CD4-positive, alpha-beta T cell (primary cell): Measurements from ENCODE around the gene ATP5F1D. TPM values are rescaled to one million over a fixed set of nuclear protein-coding genes. Genes with fewer than 3 reads are reported as not detected.
"Not testable (repeated sequence)": the region's sequence is repeated elsewhere in the genome, so short reads cannot be mapped to it uniquely, and the experiment has no call there.

Source experiments
- ATAC-seq: fragments of 200-7000 bp; cut with Tn5 transposase; one replicate; pipeline ENCODE4 v1.10.0; 2022; ENCODE audit warnings: mild to moderate bottlenecking; ENCODE audit not compliant: poor library complexity
- CTCF ChIA-PET: fragments of 350-600 bp; sonication (Branson Sonifier 250); formaldehyde crosslinking; loops from one replicate; lab custom pipeline; 2021; ENCODE audit warnings: antibody characterized with exemption, inconsistent platforms; lab: Charles Lee
- POLR2A ChIA-PET: fragments of 350-600 bp; sonication (Branson Sonifier 250); formaldehyde crosslinking; loops from one replicate; lab custom pipeline; 2021; ENCODE audit warnings: antibody characterized with exemption, inconsistent platforms; lab: Charles Lee
- DNase-seq, 14 experiments: peaks; one replicate each; pipeline ENCODE4 v3.0.0-alpha.2; 2013 to 2020; ENCODE audit warnings: mixed read lengths in 2 of 14
- H3K27ac ChIP-seq, 2 donors: one replicate each; pipeline versions ENCODE4 v1.5.1 to v1.7.0; 2013; ENCODE audit warnings: low read length in 2 of 2, low read depth in 1 of 2, mild to moderate bottlenecking in 1 of 2
- H3K27me3 ChIP-seq, 2 experiments: 1 replicate in 1 of 2; 2 replicates in 1 of 2; pipeline versions ENCODE4 v1.6.1 to v1.7.0; 2013; ENCODE audit warnings: low read length in 2 of 2, control low read depth in 1 of 2, mild to moderate bottlenecking in 1 of 2, moderate library complexity in 1 of 2; ENCODE audit not compliant: insufficient read depth in 2 of 2, control insufficient read depth in 1 of 2
- H3K36me3 ChIP-seq: one replicate; pipeline ENCODE4 v1.6.1; 2013; ENCODE audit warnings: low read length, control low read depth; ENCODE audit not compliant: insufficient read depth
- H3K4me1 ChIP-seq: one replicate; pipeline ENCODE4 v1.6.1; 2013; ENCODE audit warnings: low read length, control low read depth; ENCODE audit not compliant: insufficient read depth
- H3K4me3 ChIP-seq: one replicate; pipeline ENCODE4 v1.5.1; 2013; ENCODE audit warnings: mild to moderate bottlenecking, low read length, moderate library complexity
- H3K9me3 ChIP-seq, 2 experiments: 1 replicate in 1 of 2; 2 replicates in 1 of 2; pipeline versions ENCODE4 v1.6.1 to v1.7.0; 2013; ENCODE audit warnings: low read length in 2 of 2, mild to moderate bottlenecking in 2 of 2, control low read depth in 1 of 2, moderate library complexity in 1 of 2; ENCODE audit not compliant: control insufficient read depth in 1 of 2, insufficient read depth in 1 of 2
- H3K27ac Mint-ChIP-seq: one replicate; pipeline ENCODE4 v1.8.0; 2020; ENCODE audit warnings: mixed read lengths
- H3K27me3 Mint-ChIP-seq: one replicate; pipeline ENCODE4 v1.8.0; 2021; ENCODE audit warnings: mixed read lengths
- H3K36me3 Mint-ChIP-seq: one replicate; pipeline ENCODE4 v1.8.0; 2021; ENCODE audit warnings: low read depth, mixed read lengths
- H3K4me1 Mint-ChIP-seq: one replicate; pipeline ENCODE4 v1.8.0; 2021; ENCODE audit warnings: low read depth, mixed read lengths
- H3K4me3 Mint-ChIP-seq: one replicate; pipeline ENCODE4 v1.8.0; 2020; ENCODE audit warnings: mild to moderate bottlenecking, mixed read lengths
- H3K9me3 Mint-ChIP-seq: one replicate; pipeline ENCODE4 v1.8.0; 2020; ENCODE audit warnings: mixed read lengths
- intact Hi-C, 2 experiments: fragments of 100-400 bp; cut with DNase I in 1 of 2; cut with micrococcal nuclease in 1 of 2; formaldehyde crosslinking; loops; one replicate each; pipeline versions ENCODE4 v1.15.1 to v1.9.0; 2023 to 2025; cut with DNase I, micrococcal nuclease
- total RNA-seq, 174 experiments: library from RNA in 2 of 174; stranded (reverse) in 2 of 174; gene quantifications; one replicate each; pipeline ENCODE4 v1.2.3 and lab custom pipeline; 2021 to 2026
- TF ChIP-seq, protein P1 (sequence below): fragments of 200-600 bp; IDR thresholded peaks from one replicate; pipeline ENCODE4 v1.8.0; 2022; ENCODE audit warnings: antibody characterized with exemption, mild to moderate bottlenecking

ATP5F1D gene
- total RNA-seq, 2 experiments from 2014 or later: 77.6 to 92.6 TPM

DNA sequence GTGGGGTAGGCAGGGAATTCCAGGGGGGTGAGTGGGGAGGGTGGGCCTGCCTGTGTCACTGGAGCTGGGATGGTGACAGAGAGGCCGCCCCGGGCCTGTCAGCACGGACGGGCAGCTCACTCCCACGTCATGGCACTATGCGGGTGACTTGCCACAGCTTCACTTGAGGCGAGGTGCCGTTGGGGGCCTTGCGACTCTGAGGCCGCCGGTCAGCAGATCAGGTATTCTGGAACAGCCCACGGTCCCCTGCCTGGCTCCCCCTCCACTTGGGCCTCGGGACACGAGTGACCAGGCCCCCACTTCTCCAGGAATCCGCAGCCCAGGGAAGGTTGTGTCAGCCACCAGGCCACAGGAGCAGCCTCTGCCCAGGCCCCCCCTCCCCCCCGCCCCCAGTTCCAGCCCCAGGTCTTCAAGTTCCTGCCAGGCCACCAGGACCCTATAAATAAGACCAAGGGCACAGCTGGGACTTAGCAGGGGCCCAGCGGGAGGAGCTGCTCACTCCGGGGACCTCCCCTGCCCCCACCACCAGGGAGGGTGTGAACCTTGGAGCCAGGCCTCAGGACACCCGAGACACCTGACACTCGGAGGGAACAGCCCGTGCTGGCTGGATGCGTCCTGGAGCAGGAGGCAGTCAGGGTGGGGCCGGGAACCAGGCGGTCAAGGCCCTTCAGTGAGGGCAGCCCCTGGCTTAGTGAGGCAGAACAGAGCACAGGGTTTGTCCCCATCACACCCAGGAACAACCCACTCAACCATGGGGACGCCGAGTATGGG lies 4.1 kb downstream of the ATP5F1D start:
- DNase-seq (peak in 2 of 14 experiments; percentile 19 to 59), ATAC-seq (no peak)
- Histone ChIP-seq H3K4me1 (peaks cover 56% of the 10 kb centered on the region), H3K27me3 (no peaks in the 10 kb centered on the region), H3K27ac (no peak overlapping the region), H3K36me3 (peaks cover 7% of the 10 kb centered on the region), H3K4me3 (no peak overlapping the region), H3K9me3 (no peaks in the 10 kb centered on the region)
- Mint-ChIP-seq H3K4me1 (peaks cover 17% of the 10 kb centered on the region), H3K4me3 (no peak overlapping the region), H3K36me3 (peaks cover 9% of the 10 kb centered on the region), H3K9me3 (no peaks in the 10 kb centered on the region), H3K27ac (peak overlapping the region; percentile 56), H3K27me3 (peaks cover 4% of the 10 kb centered on the region)
- TF ChIP-seq, protein P1, sequence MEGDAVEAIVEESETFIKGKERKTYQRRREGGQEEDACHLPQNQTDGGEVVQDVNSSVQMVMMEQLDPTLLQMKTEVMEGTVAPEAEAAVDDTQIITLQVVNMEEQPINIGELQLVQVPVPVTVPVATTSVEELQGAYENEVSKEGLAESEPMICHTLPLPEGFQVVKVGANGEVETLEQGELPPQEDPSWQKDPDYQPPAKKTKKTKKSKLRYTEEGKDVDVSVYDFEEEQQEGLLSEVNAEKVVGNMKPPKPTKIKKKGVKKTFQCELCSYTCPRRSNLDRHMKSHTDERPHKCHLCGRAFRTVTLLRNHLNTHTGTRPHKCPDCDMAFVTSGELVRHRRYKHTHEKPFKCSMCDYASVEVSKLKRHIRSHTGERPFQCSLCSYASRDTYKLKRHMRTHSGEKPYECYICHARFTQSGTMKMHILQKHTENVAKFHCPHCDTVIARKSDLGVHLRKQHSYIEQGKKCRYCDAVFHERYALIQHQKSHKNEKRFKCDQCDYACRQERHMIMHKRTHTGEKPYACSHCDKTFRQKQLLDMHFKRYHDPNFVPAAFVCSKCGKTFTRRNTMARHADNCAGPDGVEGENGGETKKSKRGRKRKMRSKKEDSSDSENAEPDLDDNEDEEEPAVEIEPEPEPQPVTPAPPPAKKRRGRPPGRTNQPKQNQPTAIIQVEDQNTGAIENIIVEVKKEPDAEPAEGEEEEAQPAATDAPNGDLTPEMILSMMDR: no peak
- intact Hi-C loops: loop anchor here in 1 of 2 experiments (10.0 kb wide), 2 partner anchors 221 to 451 kb away; partner anchors contain the start of genes CNN2, PTBP1, RNU6-2 and TMEM259
- CTCF ChIA-PET: interaction anchor here (1.6 to 3.1 kb wide), 2 partner anchors 19 to 114 kb away, joined by 4 to 255 read pairs; partner anchors contain the start of gene CIRBP
- POLR2A ChIA-PET: interaction anchor here (1.1 to 7.9 kb wide), 4 partner anchors 15 to 30 kb away, joined by 4 to 476 read pairs (median 24); partner anchors contain the start of genes CIRBP and FAM174C

DNA sequence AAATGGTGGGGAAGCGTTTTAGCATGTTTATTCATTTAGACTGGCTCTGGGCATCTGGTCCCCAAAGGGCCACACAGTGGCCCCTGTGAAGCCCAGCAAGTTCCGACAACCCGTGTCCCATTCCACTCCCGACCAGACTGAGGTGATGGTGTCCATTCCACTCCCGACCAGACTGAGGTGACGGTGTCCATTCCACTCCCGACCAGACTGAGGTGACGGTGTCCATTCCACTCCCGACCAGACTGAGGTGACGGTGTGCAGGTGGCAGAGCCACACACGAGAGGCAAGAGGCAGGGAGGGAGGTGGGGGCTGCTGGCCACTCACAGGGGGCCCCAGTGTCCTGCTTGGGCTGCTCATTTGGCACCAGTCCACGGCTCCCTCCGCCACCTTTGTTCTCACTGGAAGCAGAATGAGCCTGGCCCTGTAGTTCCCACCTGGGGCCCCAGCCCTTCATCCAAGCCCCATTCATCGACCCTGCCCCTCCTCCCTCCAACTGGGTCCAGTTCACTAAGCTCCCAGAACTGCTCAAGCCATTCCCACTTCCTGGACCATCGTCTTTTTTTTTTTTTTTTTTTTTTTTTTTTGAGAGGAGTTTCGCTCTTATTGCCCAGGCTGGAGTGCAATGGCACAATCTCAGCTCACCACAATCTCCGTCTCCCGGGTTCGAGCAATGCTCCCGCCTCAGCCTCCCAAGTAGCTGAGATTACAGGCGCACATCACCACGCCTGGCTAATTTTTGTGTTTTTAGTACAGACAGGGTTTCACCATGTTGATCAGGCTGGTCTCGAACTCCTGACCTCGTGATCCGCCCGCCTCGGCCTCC lies 4.9 kb downstream of the ATP5F1D start:
- not testable (repeated sequence) for H3K27ac ChIP-seq, ATAC-seq, H3K9me3 Mint-ChIP-seq, H3K27me3 Mint-ChIP-seq, H3K27me3 ChIP-seq, H3K36me3 ChIP-seq, H3K9me3 ChIP-seq, H3K4me3 ChIP-seq
- Mint-ChIP-seq H3K27ac (peak overlapping the region; percentile 56), H3K4me1 (peaks cover 13% of the 10 kb centered on the region), H3K4me3 (peak overlapping the region; percentile 75), H3K36me3 (peaks cover 12% of the 10 kb centered on the region)
- peak in 2 of 14 experiments; percentile 28 to 54 for DNase-seq
- peaks cover 52% of the 10 kb centered on the region for H3K4me1 ChIP-seq
- POLR2A ChIA-PET: interaction anchor here (0.6 to 7.9 kb wide), 6 partner anchors 12 to 193 kb away, joined by 3 to 476 read pairs (median 3); partner anchors contain the start of genes CIRBP and FAM174C
- CTCF ChIA-PET: interaction anchor here (0.6 to 1.2 kb wide), 2 partner anchors 20 to 249 kb away, joined by 3 to 8 read pairs; no protein-coding TSS in a partner anchor
- intact Hi-C loops: loop anchor here in 1 of 2 experiments (10.0 kb wide), 2 partner anchors 222 to 452 kb away; partner anchors contain the start of genes CNN2, PTBP1, RNU6-2 and TMEM259

DNA sequence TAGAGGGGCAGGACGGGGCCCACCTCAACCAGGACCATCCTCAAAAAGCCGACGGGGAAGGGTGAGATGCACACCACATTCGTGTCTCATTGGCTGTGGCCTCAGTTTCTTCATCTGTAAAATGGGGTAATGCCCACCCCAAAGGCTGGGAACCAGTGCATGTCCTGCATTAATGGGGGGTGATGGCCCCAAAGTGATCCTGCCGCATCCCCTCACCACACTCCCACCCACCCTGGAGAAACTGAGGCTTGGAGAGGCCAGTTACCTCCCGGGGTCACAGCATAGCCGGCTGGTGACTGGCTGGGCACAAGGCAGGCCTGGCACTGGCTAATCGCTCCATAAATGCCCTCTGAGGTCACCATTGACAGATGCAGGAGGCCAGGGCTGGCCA lies 6.2 kb downstream of the ATP5F1D start:
- TF ChIP-seq, protein P1: no peak
- Mint-ChIP-seq H3K4me3 (no peak overlapping the region), H3K27ac (peak overlapping the region; percentile 56), H3K9me3 (no peaks in the 10 kb centered on the region), H3K4me1 (peaks cover 11% of the 10 kb centered on the region), H3K36me3 (peaks cover 16% of the 10 kb centered on the region), H3K27me3 (no peaks in the 10 kb centered on the region)
- ChIA-PET POLR2A (interaction anchor here (0.7 to 7.9 kb wide), 2 partner anchors 10 to 19 kb away, joined by 3 to 476 read pairs; partner anchors contain the start of gene CIRBP), CTCF (interaction anchor here (1.2 kb wide), 1 partner anchor 19 kb away, joined by 8 read pairs; no protein-coding TSS in a partner anchor)
- Histone ChIP-seq H3K4me3 (peak overlapping the region; percentile 59), H3K27ac (peak overlapping the region; percentile 59 to 72), H3K36me3 (peaks cover 17% of the 10 kb centered on the region), H3K4me1 (peaks cover 54% of the 10 kb centered on the region), H3K9me3 (no peaks in the 10 kb centered on the region), H3K27me3 (no peaks in the 10 kb centered on the region)
- intact Hi-C loops: loop anchor here in 1 of 2 experiments (10.0 kb wide), 2 partner anchors 223 to 453 kb away; partner anchors contain the start of genes CNN2, PTBP1, RNU6-2 and TMEM259
- ATAC-seq: no peak
- no peak for DNase-seq
